Left renal pelvis (tissue), 4 donors: ENCODE results near the gene ARL5C. TPM values are rescaled to one million over a fixed set of nuclear protein-coding genes. Genes with fewer than 3 reads are reported as not detected.
"Not testable (repeated sequence)": the region's sequence is repeated elsewhere in the genome, so short reads cannot be mapped to it uniquely, and the experiment has no call there.

ENCODE experiments used
- DNase-seq, 4 donors: peaks; one replicate each; pipeline ENCODE4 v3.0.0-alpha.2; 2013; ENCODE audit warnings: low read depth in 4 of 4, low spot score in 3 of 4
- polyA plus RNA-seq, 4 donors: library from polyadenylated mRNA; unstranded; fragments of 120-200 nt; gene quantifications; one replicate each; pipeline ENCODE4 v1.2.1, GENCODE V29; 2013; ENCODE audit not compliant: insufficient read length in 4 of 4

ARL5C gene
- polyA plus RNA-seq, 4 donors: 0.09 to 0.27 TPM; not detected in 2

- DNase-seq: no peak
Measured at GRCh38 chr17:39145143-39145542, 20.8 kb downstream of the ARL5C start.

- DNase-seq: no peak
Measured at GRCh38 chr17:39144416-39144840, 21.5 kb downstream of the ARL5C start.

DNA sequence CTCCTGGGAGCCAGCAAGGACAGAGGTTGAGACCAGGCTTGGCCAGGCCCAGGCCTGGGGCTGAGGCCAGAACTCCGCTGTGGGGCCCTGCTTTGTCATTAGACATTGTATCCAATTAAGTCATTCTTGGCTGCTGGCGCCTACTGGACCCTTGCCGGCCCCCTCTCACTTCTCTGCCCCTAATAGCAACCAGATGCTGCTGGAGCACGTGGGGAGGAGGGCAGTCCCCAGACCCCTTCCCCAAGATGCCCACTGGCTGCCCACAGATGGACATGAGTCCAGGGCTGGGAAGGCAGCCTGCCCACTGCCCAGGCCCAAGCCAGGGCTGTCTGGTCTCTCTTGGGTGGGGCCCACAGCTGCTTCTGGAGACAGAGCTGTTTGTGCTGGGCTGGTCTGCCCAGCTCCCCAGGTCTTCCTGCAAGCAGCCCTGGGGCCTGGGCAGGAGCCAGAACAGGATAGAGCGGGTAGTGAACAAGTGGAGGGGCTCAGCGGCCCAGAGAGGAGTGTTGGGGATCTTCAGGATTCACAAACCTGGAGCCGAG, 22.3 kb downstream of the ARL5C start:
- no peak for DNase-seq

DNA sequence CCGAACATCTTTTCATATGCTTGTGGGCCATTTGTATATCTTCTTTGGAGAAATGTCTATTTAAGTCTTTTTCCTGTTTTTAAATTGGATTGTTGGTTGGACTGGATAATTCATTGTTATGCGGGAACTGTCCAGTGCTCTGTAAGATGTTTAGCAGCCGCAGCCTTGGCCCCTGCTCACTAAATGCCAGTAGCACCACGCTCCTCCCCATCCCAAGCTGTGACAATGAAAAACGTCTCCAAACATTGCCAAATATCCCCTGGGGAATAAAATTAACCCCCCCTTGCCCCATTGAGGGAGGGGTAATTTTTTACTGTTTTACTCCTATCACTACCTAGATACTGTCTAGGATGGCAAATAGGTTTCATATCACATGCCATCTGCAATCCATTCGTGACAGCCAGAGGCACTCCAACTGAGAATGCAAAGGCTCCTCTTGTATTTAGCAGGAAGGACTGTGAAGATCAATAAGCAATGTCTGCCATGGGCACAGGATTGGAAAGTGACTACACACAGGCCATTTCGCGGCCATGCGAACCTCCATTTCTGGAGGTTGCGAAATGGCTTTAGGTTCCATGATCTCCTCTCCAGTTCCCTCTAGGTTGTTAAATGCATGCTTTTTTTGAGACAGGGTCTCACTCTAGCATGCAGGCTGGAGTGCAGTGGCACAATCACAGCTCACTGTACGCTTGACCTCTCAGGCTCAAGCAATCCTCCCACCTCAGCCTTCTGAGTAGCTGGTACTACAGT, 23.9 kb downstream of the ARL5C start:
- no peak for DNase-seq

GRCh38 chr17:39141294-39141693, 24.7 kb downstream of the ARL5C start:
- no peak for DNase-seq

DNA sequence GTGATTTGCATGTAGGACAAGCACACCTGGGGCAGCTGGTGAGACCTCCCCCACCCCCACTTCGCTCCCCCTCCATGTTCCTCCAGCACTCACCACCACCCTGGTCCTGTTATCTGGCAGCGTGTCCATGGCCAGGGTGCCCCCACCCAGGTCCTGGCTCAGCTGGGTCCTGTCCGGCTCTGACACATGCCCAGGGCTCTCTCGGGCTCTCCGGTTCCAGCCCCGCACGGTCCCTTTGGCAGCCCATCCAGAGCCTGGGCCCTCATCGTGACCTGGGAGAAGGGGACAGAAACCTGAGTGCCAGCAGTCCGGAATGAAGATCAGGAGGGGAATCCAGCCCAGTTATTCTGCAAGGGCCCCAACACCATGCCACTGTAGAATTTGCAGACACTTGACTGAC, 26.4 kb downstream of the ARL5C start:
- DNase-seq: no peak

GRCh38 chr17:39139161-39139511, 26.8 kb downstream of the ARL5C start:
- no peak for DNase-seq

GRCh38 chr17:39138431-39139160, 27.4 kb downstream of the ARL5C start:
- no peak for DNase-seq

GRCh38 chr17:39134878-39135277, 31.1 kb downstream of the ARL5C start:
- no peak for DNase-seq

- DNase-seq: no peak
Measured at GRCh38 chr17:39132192-39132610, 33.8 kb downstream of the ARL5C start.

GRCh38 chr17:39131616-39132015, 34.3 kb downstream of the ARL5C start:
- no peak for DNase-seq

DNA sequence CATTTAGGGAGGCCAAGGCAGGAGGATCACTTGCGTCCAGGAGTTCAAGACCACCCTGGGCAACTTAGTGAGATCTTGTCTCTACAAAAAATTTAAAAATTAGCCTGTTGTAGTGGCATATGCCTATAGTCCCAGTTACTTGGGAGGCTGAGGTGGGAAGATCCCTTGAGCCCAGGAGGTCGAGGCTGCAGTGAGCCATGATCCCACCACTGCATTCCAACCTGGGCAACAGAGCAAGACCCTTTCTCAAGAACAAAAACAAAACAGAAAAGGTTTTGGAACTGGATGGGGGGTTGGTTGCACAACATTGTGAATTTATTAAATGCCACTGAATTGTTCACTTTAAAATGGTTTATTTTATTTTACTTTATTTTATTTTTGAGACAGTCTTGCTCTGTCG, 35.8 kb downstream of the ARL5C start:
- no peak for DNase-seq

DNA sequence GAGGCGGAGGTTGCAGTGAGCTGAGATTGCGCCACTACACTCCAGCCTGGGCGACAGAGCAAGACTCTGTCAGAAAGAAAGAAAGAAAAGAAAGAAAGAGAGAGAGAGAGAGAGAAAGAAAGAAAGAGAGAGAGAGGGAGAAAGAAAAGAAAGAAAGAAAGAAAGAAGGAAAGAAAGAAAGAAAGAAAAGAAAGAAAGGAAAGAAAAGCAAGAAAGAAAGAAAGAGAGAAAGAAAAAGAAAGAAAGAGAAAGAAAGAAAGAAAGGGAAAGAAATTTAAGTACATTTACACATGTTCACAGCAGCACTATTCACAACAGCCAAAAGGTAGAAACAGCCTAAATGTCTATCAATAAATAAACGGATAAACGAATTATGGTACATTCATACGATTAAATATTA, 36.4 kb downstream of the ARL5C start:
- DNase-seq: not testable (repeated sequence)

- no peak for DNase-seq
Measured at GRCh38 chr17:39126436-39126835, 39.5 kb downstream of the ARL5C start.

GRCh38 chr17:39125143-39125875, 40.7 kb downstream of the ARL5C start:
- no peak for DNase-seq

DNA sequence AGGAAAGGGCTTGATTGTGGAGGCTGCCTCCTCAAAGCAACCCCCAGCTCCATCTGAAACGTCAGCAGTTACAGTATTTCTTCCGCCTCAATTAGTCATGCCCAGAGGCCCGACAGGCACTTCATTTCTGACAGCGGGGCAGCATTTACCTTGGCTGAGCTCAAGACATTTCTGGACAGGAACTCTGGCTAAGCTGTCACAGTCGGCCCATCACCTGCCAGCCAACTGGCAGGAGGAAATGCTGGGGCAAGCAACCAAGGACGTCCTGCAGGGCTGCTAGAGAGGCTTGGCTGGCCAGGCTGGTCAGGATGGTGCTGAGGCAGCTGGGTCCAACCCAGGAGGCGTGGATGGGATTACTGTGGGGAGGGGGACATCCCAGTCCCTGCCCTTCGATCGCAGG, 42.3 kb downstream of the ARL5C start:
- DNase-seq: no peak

- DNase-seq: no peak
Measured at GRCh38 chr17:39122991-39123390, 43.0 kb downstream of the ARL5C start.

DNA sequence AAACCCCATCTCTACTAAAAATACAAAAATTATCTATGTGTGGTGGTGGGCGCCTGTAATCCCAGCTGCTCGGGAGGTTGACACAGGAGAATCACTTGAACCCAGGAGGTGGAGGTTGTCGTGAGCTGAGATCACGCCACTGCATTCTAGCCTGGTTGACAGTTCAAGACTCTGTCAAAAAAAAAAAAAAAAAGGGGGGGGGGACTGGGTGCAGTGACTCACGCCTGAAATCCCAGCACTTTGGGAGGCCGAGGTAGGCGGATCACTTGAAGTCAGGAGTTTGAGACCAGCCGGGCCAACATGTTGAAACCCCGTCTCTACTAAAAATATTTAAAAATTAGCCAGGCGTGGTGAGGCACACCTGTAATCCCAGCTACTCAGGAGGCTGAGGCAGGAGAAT, 44.0 kb downstream of the ARL5C start:
- DNase-seq: not testable (repeated sequence)

GRCh38 chr17:39118674-39119419, 47.1 kb downstream of the ARL5C start:
- no peak for DNase-seq

DNA sequence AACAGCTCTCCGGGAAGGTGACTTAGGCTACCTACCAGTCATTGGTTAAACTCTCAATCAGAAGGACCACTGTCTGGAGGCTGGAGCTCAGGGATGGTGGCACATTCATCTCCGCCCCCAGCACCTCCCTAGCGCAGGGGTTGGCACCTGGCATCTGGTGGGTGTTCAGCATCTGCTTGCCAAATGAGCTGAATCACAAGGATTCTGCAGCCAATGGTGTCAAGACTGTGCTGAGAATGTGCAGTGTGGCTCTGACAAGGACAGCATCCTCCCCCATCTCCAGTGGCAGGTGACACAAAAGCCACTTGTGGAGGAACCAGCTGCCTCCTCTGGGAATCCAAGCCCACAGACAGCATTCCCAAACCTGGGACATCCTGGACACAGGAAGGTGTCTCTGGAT, 49.7 kb downstream of the ARL5C start:
- DNase-seq: no peak

GRCh38 chr17:39115135-39115534, 50.8 kb downstream of the ARL5C start:
- no peak for DNase-seq
